HepG2 (cell line): ENCODE results near the gene LRRC42. TPM values are rescaled to one million over a fixed set of nuclear protein-coding genes. Genes with fewer than 3 reads are reported as not detected.

Experiments
- ATAC-seq: fragments of 200-7000 bp; cut with Tn5 transposase; 3 replicates; pipeline ENCODE4 v1.9.1; 2020; ENCODE audit warnings: mild to moderate bottlenecking, moderate library complexity
- BruUV-seq: library from RNA; stranded (reverse); fragments of 400-500 nt; replicated peaks from 2 replicates; lab custom pipeline; 2021; lab: Mats Ljungman, UMichigan
- CTCF ChIA-PET: fragments of 300-600 bp; formaldehyde crosslinking; extraction: SDS; loops from one replicate; lab custom pipeline; 2021; ENCODE audit warnings: low total read pairs, inconsistent platforms, low intra/inter-chr PET ratio; lab: Yijun Ruan, JAX
- POLR2A ChIA-PET: fragments of 350-600 bp; sonication (Branson Sonifier 250); formaldehyde crosslinking; loops from one replicate; lab custom pipeline; 2020; ENCODE audit warnings: antibody characterized with exemption, inconsistent platforms; lab: Yijun Ruan, JAX
- DNase-seq: peaks from one replicate; pipeline ENCODE4 v3.0.0-alpha.2; 2015; ENCODE audit warnings: low spot score
- FAIRE-seq: peaks from 3 replicates; lab custom pipeline; 2011; peaks lifted over from hg19 to GRCh38; lab: Jason Lieb, UNC
- H2AFZ ChIP-seq: one replicate; pipeline ENCODE4 v1.6.1; 2011; ENCODE audit warnings: low read length, inconsistent platforms
- H3K27ac ChIP-seq: fragments of 300-600 bp; 3 replicates; pipeline ENCODE4 v1.8.0; 2011; ENCODE audit warnings: mixed run types, mild to moderate bottlenecking, mixed read lengths, low read length, inconsistent platforms; ENCODE audit not compliant: insufficient read depth; ENCODE audit errors: extremely low read length
- H3K27me3 ChIP-seq, 2 experiments: fragments of 200-600 bp in 1 of 2; 2 replicates in 1 of 2; 3 replicates in 1 of 2; pipeline versions ENCODE4 v1.6.0 to v1.8.0; 2011; ENCODE audit warnings: low read length in 2 of 2, mild to moderate bottlenecking in 2 of 2, moderate library complexity in 2 of 2, inconsistent platforms in 1 of 2; ENCODE audit not compliant: insufficient read depth in 2 of 2, control insufficient read depth in 1 of 2
- H3K36me3 ChIP-seq, 2 experiments: fragments of 200-600 bp in 1 of 2; replicated peaks in 1 of 2; 2 replicates in 1 of 2; 3 replicates in 1 of 2; pipeline versions ENCODE4 v1.5.1 to v1.8.0; 2011; ENCODE audit warnings: low read length in 2 of 2, inconsistent platforms in 1 of 2; ENCODE audit not compliant: insufficient read depth in 2 of 2, control insufficient read depth in 1 of 2
- H3K4me1 ChIP-seq: 2 replicates; pipeline ENCODE4 v1.5.1; 2012; ENCODE audit warnings: low read length, inconsistent platforms; ENCODE audit not compliant: insufficient read depth
- H3K4me2 ChIP-seq: 2 replicates; pipeline ENCODE4 v1.6.0; 2011; ENCODE audit warnings: low read depth, low read length, inconsistent platforms
- H3K4me3 ChIP-seq, 3 experiments: fragments of 200-600 bp in 1 of 3; sonication (generic), shearing (Covaris generic) in 1 of 3; replicated peaks in 1 of 3; 2 replicates each; pipeline ENCODE4 v1.5.1; 2011 to 2016; ENCODE audit warnings: low read length in 3 of 3, inconsistent platforms in 2 of 3, low read depth in 2 of 3, mild to moderate bottlenecking in 2 of 3, control low read depth in 1 of 3, mixed read lengths in 1 of 3; ENCODE audit not compliant: insufficient read depth in 1 of 3
- H3K79me2 ChIP-seq: one replicate; pipeline ENCODE4 v1.6.1; 2011; ENCODE audit warnings: low read length, inconsistent platforms; ENCODE audit not compliant: insufficient read depth
- H3K9ac ChIP-seq: 2 replicates; pipeline ENCODE4 v1.6.0; 2011; ENCODE audit warnings: mild to moderate bottlenecking, low read depth, low read length, inconsistent platforms; ENCODE audit not compliant: insufficient read depth
- H3K9me3 ChIP-seq: 2 replicates; pipeline ENCODE4 v1.5.1; 2012; ENCODE audit warnings: mild to moderate bottlenecking, low read length
- H4K20me1 ChIP-seq: 2 replicates; pipeline ENCODE4 v1.6.0; 2011; ENCODE audit warnings: inconsistent platforms, mild to moderate bottlenecking, low read length, moderate library complexity; ENCODE audit not compliant: insufficient read depth
- RXRA ChIP-seq: sonication (generic); formaldehyde crosslinking; IDR thresholded peaks from 2 replicates; pipeline ENCODE4 v1.5.1; 2020; ENCODE audit warnings: missing genetic modification reagents
- ZBTB33 ChIP-seq: sonication (generic); formaldehyde crosslinking; IDR thresholded peaks from 2 replicates; pipeline ENCODE4 v1.4.0; 2020; ENCODE audit warnings: missing genetic modification reagents
- ZFP36L2 ChIP-seq: sonication (generic); formaldehyde crosslinking; IDR thresholded peaks from 2 replicates; pipeline ENCODE4 v1.4.0; 2020; ENCODE audit warnings: missing genetic modification reagents
- ZNF317 ChIP-seq: sonication (generic); formaldehyde crosslinking; IDR thresholded peaks from 2 replicates; pipeline ENCODE4 v1.5.0; 2020; ENCODE audit warnings: mild to moderate bottlenecking, missing genetic modification reagents
- ZNF629 ChIP-seq: sonication (generic); formaldehyde crosslinking; conservative IDR thresholded peaks from 2 replicates; pipeline ENCODE4 v1.5.0; 2020; ENCODE audit warnings: missing genetic modification reagents
- WGBS: methylation state at CpG from one replicate; pipeline ENCODE4 v1.1.6; 2017; ENCODE audit warnings: low lambda C conversion rate; 5-methylcytosine and 5-hydroxymethylcytosine counted together
- in situ Hi-C: cut with HindIII; loops from 2 replicates; pipeline ENCODE4 v1.10.0; 2017; ENCODE audit warnings: low pct_unique_long_range_greater_than_20kb; ENCODE audit not compliant: extremely low pct_ligation_motif_present
- intact Hi-C: fragments of 100-400 bp; cut with micrococcal nuclease; formaldehyde crosslinking; loops from one replicate; pipeline ENCODE4 v1.10.0; 2022; ENCODE audit not compliant: unreplicated experiment
- polyA plus RNA-seq, 8 experiments: library from polyadenylated mRNA; depleted of rRNA in 3 of 8; stranded (reverse) in 7 of 8; unstranded in 1 of 8; fragments of >200 nt; fragmentation: Illumina TruSeq in 4 of 8; extraction: Trizol in 4 of 8; gene quantifications; 2 replicates each; pipeline versions ENCODE4 v1.2.1 to v1.2.3, GENCODE V29; 2011 to 2016; ENCODE audit warnings: low read depth in 4 of 8, missing spikeins in 1 of 8, mixed read lengths in 1 of 8; ENCODE audit not compliant: insufficient read depth in 1 of 8
- total RNA-seq, 5 experiments: library from RNA; depleted of rRNA; stranded (reverse); fragments of >200 nt; fragmentation: Illumina TruSeq; extraction: Trizol; gene quantifications; 2 replicates each; pipeline ENCODE4 v1.2.3, GENCODE V29; 2016; ENCODE audit warnings: low read depth in 1 of 5

The LRRC42 gene
- total and polyA plus RNA-seq, 2 of the 13 experiments (the other 11 are each of a cell fraction or from before 2014, with no cell fraction given) = 30.6 to 43.6 TPM

GRCh38 chr1:53931523-53931922, 14.6 kb upstream of the LRRC42 start (continued):
- no peak for TF ChIP-seq ZBTB33 (CRISPR knock-in tag)

- no peaks in the 10 kb centered on the region for H4K20me1 ChIP-seq
- in situ Hi-C loops = no loop called here
- FAIRE-seq (no peak), ATAC-seq (no peak), DNase-seq (no peak)
- H3K9me3 ChIP-seq = peaks cover 8% of the 10 kb centered on the region; the same call in 1 of the 2 replicates
- WGBS = 100% methylated on average over 1 of the region's 1 CpG
- TF ChIP-seq RXRA (CRISPR knock-in tag) (no peak), ZNF317 (CRISPR knock-in tag) (peak; percentile 100)
- POLR2A ChIA-PET = interaction anchor here (2.0 kb wide), 1 partner anchor 11 kb away, joined by 8 read pairs; the partner anchor contains the start of gene IFT25
- no peak overlapping the region for H3K9ac ChIP-seq
- H2AFZ ChIP-seq = no peak overlapping the region
- no peak overlapping the region for H3K4me3 ChIP-seq
- H3K4me2 ChIP-seq = no peak overlapping the region
- CTCF ChIA-PET = no interaction called here
- no peaks in the 10 kb centered on the region for H3K27me3 ChIP-seq
- no peaks in the 10 kb centered on the region for H3K79me2 ChIP-seq
- peaks cover 6 to 18% of the 10 kb centered on the region in 2 experiments; a peak in 2 of 5 replicates for H3K36me3 ChIP-seq
- intact Hi-C loops = no loop called here
- H3K27ac ChIP-seq = no peak overlapping the region
- H3K4me1 ChIP-seq = no peaks in the 10 kb centered on the region
- no TSS peak for BruUV-seq
Observed at GRCh38 chr1:53934170-53934765, 11.9 kb upstream of the LRRC42 start.

GRCh38 chr1:53936430-53936829, 9.7 kb upstream of the LRRC42 start:
- Histone ChIP-seq H3K4me3 (no peak overlapping the region), H2AFZ (no peak overlapping the region), H3K4me2 (no peak overlapping the region), H3K9me3 (peaks cover 8% of the 10 kb centered on the region; the same call in 1 of the 2 replicates), H4K20me1 (no peaks in the 10 kb centered on the region), H3K4me1 (no peaks in the 10 kb centered on the region), H3K36me3 (peaks cover 4 to 11% of the 10 kb centered on the region in 2 experiments; a peak in 2 of 5 replicates), H3K9ac (no peak overlapping the region), H3K27me3 (no peaks in the 10 kb centered on the region), H3K79me2 (no peaks in the 10 kb centered on the region), H3K27ac (no peak overlapping the region)
- in situ Hi-C loops (no loop called here), intact Hi-C loops (no loop called here)
- no peak for FAIRE-seq
- TF ChIP-seq ZNF629 (peak; percentile 38; the same call in 1 of the 2 replicates), ZFP36L2 (CRISPR knock-in tag) (no peak)
- no peak for DNase-seq
- BruUV-seq = no TSS peak
- WGBS = 90% methylated on average over 1 of the region's 1 CpG
- ChIA-PET POLR2A (no interaction called here), CTCF (no interaction called here)
- ATAC-seq = no peak
